ENCODE data around the gene PRDM15.

DNA sequence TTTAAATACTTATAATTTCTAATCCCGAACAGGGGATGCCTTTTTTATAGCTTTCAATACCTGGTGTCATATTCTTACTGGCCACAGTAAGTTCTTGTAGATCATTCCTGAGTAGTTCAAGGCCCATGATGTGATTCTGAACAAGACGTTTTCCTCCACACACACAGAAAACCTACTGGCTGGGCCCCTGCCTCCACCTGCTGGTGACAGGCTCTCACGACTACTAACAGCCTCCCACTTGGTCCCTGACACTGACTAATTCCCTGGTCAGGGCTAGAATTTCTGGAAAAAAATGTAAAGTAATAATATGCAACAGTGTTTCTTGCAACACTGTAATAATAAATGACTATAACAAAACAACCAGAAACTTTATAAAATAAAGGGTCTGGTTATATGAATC lies 61.9 kb downstream of the PRDM15 start:
- TF ChIP-seq POLR2AphosphoS5 (IDR thresholded peaks at IDR 0.05; ENCODE audit: low read depth): no peak
- TF ChIP-seq EZH2 (IDR thresholded peaks at IDR 0.05; ENCODE audit: low read depth, unreplicated experiment): no peak
- TF ChIP-seq, protein P1, sequence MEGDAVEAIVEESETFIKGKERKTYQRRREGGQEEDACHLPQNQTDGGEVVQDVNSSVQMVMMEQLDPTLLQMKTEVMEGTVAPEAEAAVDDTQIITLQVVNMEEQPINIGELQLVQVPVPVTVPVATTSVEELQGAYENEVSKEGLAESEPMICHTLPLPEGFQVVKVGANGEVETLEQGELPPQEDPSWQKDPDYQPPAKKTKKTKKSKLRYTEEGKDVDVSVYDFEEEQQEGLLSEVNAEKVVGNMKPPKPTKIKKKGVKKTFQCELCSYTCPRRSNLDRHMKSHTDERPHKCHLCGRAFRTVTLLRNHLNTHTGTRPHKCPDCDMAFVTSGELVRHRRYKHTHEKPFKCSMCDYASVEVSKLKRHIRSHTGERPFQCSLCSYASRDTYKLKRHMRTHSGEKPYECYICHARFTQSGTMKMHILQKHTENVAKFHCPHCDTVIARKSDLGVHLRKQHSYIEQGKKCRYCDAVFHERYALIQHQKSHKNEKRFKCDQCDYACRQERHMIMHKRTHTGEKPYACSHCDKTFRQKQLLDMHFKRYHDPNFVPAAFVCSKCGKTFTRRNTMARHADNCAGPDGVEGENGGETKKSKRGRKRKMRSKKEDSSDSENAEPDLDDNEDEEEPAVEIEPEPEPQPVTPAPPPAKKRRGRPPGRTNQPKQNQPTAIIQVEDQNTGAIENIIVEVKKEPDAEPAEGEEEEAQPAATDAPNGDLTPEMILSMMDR (conservative IDR thresholded peaks at IDR 0.05; ENCODE audit: low read depth in 2 of 2): peak; percentile 72 to 75
- TF ChIP-seq EZH2phosphoT487 (IDR thresholded peaks at IDR 0.05; ENCODE audit: unreplicated experiment): no peak
- TF ChIP-seq, protein P2, sequence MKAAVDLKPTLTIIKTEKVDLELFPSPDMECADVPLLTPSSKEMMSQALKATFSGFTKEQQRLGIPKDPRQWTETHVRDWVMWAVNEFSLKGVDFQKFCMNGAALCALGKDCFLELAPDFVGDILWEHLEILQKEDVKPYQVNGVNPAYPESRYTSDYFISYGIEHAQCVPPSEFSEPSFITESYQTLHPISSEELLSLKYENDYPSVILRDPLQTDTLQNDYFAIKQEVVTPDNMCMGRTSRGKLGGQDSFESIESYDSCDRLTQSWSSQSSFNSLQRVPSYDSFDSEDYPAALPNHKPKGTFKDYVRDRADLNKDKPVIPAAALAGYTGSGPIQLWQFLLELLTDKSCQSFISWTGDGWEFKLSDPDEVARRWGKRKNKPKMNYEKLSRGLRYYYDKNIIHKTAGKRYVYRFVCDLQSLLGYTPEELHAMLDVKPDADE (IDR thresholded peaks at IDR 0.05): no peak
- TF ChIP-seq, protein P3, sequence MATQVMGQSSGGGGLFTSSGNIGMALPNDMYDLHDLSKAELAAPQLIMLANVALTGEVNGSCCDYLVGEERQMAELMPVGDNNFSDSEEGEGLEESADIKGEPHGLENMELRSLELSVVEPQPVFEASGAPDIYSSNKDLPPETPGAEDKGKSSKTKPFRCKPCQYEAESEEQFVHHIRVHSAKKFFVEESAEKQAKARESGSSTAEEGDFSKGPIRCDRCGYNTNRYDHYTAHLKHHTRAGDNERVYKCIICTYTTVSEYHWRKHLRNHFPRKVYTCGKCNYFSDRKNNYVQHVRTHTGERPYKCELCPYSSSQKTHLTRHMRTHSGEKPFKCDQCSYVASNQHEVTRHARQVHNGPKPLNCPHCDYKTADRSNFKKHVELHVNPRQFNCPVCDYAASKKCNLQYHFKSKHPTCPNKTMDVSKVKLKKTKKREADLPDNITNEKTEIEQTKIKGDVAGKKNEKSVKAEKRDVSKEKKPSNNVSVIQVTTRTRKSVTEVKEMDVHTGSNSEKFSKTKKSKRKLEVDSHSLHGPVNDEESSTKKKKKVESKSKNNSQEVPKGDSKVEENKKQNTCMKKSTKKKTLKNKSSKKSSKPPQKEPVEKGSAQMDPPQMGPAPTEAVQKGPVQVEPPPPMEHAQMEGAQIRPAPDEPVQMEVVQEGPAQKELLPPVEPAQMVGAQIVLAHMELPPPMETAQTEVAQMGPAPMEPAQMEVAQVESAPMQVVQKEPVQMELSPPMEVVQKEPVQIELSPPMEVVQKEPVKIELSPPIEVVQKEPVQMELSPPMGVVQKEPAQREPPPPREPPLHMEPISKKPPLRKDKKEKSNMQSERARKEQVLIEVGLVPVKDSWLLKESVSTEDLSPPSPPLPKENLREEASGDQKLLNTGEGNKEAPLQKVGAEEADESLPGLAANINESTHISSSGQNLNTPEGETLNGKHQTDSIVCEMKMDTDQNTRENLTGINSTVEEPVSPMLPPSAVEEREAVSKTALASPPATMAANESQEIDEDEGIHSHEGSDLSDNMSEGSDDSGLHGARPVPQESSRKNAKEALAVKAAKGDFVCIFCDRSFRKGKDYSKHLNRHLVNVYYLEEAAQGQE (IDR thresholded peaks at IDR 0.05; ENCODE audit: unreplicated experiment): no peak
- TF ChIP-seq, protein P4, sequence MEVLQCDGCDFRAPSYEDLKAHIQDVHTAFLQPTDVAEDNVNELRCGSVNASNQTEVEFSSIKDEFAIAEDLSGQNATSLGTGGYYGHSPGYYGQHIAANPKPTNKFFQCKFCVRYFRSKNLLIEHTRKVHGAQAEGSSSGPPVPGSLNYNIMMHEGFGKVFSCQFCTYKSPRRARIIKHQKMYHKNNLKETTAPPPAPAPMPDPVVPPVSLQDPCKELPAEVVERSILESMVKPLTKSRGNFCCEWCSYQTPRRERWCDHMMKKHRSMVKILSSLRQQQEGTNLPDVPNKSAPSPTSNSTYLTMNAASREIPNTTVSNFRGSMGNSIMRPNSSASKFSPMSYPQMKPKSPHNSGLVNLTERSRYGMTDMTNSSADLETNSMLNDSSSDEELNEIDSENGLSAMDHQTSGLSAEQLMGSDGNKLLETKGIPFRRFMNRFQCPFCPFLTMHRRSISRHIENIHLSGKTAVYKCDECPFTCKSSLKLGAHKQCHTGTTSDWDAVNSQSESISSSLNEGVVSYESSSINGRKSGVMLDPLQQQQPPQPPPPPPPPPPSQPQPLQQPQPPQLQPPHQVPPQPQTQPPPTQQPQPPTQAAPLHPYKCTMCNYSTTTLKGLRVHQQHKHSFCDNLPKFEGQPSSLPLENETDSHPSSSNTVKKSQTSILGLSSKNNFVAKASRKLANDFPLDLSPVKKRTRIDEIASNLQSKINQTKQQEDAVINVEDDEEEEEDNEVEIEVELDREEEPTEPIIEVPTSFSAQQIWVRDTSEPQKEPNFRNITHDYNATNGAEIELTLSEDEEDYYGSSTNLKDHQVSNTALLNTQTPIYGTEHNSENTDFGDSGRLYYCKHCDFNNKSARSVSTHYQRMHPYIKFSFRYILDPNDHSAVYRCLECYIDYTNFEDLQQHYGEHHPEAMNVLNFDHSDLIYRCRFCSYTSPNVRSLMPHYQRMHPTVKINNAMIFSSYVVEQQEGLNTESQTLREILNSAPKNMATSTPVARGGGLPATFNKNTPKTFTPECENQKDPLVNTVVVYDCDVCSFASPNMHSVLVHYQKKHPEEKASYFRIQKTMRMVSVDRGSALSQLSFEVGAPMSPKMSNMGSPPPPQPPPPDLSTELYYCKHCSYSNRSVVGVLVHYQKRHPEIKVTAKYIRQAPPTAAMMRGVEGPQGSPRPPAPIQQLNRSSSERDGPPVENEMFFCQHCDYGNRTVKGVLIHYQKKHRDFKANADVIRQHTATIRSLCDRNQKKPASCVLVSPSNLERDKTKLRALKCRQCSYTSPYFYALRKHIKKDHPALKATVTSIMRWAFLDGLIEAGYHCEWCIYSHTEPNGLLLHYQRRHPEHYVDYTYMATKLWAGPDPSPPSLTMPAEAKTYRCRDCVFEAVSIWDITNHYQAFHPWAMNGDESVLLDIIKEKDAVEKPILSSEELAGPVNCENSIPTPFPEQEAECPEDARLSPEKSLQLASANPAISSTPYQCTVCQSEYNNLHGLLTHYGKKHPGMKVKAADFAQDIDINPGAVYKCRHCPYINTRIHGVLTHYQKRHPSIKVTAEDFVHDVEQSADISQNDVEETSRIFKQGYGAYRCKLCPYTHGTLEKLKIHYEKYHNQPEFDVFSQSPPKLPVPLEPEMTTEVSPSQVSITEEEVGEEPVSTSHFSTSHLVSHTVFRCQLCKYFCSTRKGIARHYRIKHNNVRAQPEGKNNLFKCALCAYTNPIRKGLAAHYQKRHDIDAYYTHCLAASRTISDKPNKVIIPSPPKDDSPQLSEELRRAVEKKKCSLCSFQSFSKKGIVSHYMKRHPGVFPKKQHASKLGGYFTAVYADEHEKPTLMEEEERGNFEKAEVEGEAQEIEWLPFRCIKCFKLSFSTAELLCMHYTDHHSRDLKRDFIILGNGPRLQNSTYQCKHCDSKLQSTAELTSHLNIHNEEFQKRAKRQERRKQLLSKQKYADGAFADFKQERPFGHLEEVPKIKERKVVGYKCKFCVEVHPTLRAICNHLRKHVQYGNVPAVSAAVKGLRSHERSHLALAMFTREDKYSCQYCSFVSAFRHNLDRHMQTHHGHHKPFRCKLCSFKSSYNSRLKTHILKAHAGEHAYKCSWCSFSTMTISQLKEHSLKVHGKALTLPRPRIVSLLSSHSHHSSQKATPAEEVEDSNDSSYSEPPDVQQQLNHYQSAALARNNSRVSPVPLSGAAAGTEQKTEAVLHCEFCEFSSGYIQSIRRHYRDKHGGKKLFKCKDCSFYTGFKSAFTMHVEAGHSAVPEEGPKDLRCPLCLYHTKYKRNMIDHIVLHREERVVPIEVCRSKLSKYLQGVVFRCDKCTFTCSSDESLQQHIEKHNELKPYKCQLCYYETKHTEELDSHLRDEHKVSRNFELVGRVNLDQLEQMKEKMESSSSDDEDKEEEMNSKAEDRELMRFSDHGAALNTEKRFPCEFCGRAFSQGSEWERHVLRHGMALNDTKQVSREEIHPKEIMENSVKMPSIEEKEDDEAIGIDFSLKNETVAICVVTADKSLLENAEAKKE (CRISPR knock-in tag; IDR thresholded peaks at IDR 0.05): no peak
- no peak for TF ChIP-seq CREB1 (CRISPR knock-in tag; IDR thresholded peaks at IDR 0.05; ENCODE audit: low read depth)
- TF ChIP-seq JUNB (IDR thresholded peaks at IDR 0.05; ENCODE audit: unreplicated experiment): no peak
- no peak for TF ChIP-seq ZNF331 (CRISPR knock-in tag; IDR thresholded peaks at IDR 0.05; ENCODE audit: low read depth)

Measured in GM23338 (cell line).